Stimulated activated naive CD8-positive, alpha-beta T cell treated with anti-CD3 and anti-CD28 coated beads, Interleukin-15, Interleukin-2, amounts not matched to agents 100 U/mL and 50 U/mL, for 24 hours (primary cell): ENCODE results near the gene CREB3.

Source experiments
- ATAC-seq: fragments of 150-1000 bp; cut with Tn5 transposase; one replicate; pipeline ENCODE4 v1.10.0; 2021
- DNase-seq: peaks from one replicate; pipeline ENCODE4 v3.0.0; 2021

The CREB3 gene, protein sequence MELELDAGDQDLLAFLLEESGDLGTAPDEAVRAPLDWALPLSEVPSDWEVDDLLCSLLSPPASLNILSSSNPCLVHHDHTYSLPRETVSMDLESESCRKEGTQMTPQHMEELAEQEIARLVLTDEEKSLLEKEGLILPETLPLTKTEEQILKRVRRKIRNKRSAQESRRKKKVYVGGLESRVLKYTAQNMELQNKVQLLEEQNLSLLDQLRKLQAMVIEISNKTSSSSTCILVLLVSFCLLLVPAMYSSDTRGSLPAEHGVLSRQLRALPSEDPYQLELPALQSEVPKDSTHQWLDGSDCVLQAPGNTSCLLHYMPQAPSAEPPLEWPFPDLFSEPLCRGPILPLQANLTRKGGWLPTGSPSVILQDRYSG

GRCh38 chr9:35732185-35732799, at the start of gene CREB3, which contains the start of gene TLN1:
Gene CREB3 (plus strand): TSS chr9:35732666. CDS start chr9:35732773, 107 bp downstream.
Gene TLN1 (minus strand): TSS chr9:35732195. CDS start chr9:35725694, 6,501 bp downstream.
- DNase-seq (peak; percentile 97), ATAC-seq (peak; percentile 92)

- no peak for ATAC-seq
- no peak for DNase-seq
Observed at GRCh38 chr9:35683323-35683722, 49.1 kb upstream of the CREB3 start.

DNA sequence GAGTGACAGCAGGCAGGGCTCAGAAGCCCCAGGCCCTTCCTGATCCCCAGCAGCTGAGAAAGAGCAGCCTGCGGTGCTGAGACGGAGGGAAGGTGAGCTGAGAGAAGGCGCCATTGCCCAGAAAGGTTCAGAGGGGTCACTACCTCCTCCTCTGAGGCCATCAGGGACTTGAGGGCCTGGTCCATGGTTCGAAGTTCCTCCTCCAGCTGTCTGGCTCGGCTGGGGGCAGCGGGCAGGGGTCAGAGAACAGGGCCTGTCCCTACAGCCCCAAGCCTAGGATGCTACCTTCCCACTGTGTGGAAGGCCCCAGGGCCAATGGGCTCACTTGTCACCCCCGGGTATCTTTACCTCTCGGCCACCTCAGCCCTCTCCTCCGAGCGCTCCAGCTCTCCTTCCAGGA, 47.5 kb upstream of the CREB3 start:
- ATAC-seq (no peak), DNase-seq (no peak)

DNA sequence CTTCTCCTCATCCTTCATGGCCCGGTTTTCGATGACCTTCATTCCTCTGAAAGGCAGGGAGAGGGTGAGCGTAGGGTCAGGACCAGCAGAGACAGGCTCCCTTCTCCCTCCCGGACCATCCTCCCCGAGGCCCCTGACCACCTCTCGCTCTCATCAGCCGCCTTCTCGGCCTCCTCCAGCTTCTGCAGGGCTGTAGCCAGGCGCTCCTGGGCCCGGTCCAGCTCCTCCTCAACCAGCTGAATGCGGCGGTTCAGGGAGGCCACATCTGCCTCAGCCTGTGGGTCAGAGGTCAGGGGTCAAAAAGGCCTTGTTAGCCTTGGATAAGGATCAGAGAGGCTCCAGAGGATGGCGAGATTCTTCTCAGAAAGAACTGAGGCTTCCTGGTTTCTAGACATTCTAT, 47.0 kb upstream of the CREB3 start:
- DNase-seq (no peak), ATAC-seq (no peak)

DNA sequence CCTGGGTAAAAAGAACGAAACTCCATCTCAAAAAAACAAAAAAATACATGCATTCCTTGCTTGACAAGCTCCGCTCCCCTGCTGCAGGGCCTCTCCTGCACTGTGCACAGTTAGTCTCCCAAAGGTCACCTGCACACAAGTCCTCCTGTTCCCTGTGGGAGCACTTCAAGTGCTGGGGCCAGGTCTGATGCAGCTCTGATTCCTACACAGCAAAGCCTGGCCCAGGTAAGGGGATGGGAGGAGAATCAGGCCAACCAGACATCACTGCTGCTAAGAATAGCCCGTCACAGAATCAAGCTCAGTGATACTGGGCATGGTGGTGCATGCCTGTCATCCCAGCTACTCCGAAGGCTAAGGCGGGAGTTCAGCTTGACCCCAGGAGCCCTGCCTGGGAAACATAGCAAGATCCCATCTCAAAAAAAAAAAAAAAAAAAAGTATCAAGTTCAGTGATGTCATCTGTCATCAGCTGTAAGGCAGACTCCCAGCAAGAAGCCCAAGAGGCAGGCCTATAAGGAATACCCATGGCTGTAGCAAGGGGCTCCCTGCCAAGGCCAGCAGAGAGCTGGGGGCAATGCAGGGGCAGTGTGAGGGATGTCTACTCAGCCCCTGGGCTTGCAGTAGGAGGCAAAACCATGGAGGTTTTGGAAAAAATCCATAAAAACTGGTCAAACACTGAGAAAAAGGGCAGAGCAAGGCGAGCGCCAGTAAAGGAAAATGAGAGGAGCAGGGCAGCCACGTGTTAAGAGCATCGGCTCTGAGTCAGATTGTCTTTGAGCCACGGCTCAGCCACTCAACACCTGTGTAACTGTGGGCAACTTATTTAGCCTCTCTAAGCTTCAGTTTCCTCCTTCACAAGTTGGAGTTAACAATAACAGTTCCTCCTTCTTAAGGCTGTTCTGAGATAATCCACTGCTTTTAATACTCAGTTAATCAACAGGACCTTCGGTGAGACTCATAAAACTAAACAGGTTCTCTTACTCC, 46.0 kb upstream of the CREB3 start:
- DNase-seq (no peak), ATAC-seq (no peak)

DNA sequence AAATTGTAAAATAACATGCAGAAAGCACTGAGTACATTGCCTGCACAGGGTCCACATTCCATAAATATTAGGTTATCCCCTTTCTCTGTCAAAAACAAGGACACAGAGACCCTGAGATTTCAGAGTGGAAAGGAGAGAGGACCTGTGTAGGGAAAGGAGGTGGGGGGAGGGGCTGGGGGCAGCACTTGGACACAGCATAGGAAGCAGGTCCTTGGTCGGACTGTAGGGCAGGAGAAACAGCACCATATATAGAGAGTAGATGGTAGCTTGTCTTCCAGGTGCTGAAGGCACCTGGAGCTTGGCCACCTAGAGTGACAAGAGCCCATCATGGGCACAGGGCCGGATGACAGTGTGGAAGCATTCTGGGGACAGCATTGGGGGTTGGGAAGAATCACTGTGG, 45.2 kb upstream of the CREB3 start:
- ATAC-seq (no peak), DNase-seq (no peak)

DNA sequence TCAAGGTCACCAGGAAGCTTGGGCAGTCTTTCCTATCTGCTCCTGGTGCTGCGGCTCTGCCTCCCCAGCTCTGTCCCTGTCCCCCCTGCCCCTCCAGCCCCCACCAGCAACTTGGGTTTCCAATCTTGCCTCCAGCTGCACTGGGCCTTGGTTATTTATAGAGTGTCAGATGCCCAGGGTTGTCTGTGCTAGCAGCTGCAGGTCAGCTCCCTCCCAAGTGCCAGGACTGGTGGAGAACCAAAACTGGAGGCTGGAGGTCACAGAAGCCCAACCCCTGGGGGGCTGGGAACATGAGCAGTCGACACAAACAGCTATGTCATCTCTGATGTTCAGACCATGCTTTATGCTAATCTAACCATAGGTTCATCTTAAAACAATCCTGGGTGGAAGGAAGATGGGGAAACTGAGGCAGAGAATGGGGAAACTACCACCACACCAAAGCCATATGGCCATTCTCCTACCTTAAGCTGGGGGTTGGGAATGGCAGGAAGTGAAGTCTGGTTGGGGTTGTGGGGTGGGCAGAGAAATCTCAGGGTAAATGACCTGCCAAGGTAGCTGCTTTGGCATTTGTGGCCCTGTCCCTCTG, 44.4 kb upstream of the CREB3 start:
- ATAC-seq: no peak

GRCh38 chr9:35688558-35689541, 43.6 kb upstream of the CREB3 start:
- DNase-seq (no peak), ATAC-seq (peak; percentile 82)

More for the DNA sequence above, 44.4 kb upstream of the CREB3 start:
- no peak for DNase-seq

- ATAC-seq (no peak), DNase-seq (no peak)
Observed at GRCh38 chr9:35689542-35690293, 42.7 kb upstream of the CREB3 start, which contains the start of gene TPM2. Gene TPM2 (minus strand): TSS chr9:35689925. CDS start chr9:35689817, 108 bp downstream.

GRCh38 chr9:35690294-35690613, 42.2 kb upstream of the CREB3 start:
- ATAC-seq (no peak), DNase-seq (no peak)

GRCh38 chr9:35690614-35691333, 41.7 kb upstream of the CREB3 start:
- DNase-seq (peak; percentile 62), ATAC-seq (no peak)

DNA sequence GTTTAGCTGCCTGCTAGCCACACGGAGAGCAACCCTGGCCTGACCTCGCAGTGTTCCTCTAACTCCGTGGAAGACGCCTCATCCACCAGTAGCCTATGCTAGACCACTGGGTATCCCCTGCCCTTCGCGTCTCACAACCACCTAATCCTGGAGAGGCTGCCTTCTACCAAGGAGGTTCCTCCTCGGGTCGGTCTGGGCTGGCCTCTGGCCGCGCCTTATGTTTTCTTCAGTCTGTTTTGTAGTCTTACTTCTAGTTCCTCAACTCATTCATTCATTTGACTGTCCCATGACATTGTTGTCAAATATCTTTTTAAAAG, 41.2 kb upstream of the CREB3 start:
- no peak for ATAC-seq
- no peak for DNase-seq

GRCh38 chr9:35691757-35692301, 40.6 kb upstream of the CREB3 start:
- ATAC-seq: no peak

GRCh38 chr9:35695943-35696401, 36.5 kb upstream of the CREB3 start:
- no peak for ATAC-seq
- no peak for DNase-seq

More at GRCh38 chr9:35691757-35692301, 40.6 kb upstream of the CREB3 start:
- DNase-seq: no peak

- DNase-seq: peak; percentile 70
- peak; percentile 86 for ATAC-seq
Observed at GRCh38 chr9:35696520-35697215, 35.8 kb upstream of the CREB3 start.

- no peak for ATAC-seq
- no peak for DNase-seq
Observed at GRCh38 chr9:35697486-35697885, 35.0 kb upstream of the CREB3 start.

DNA sequence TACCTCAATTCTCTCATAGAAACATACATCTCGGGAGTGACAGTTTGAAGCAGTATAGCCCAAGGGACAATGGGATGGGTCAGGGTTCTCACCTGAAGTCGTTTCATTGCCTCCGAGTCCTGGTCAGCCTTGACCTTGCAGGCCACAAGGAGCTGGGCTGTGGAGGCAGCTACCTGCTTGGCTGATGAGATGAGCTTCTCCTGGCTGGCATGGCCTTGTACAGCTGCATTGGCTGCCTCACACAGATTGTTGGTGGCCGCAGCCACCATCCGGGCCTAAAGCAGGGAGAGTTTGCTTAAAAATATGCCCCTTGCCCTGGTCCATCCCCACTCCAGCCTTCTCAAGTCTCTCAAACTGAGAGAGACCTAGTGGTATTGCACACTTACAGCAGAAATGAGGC, 34.2 kb upstream of the CREB3 start:
- DNase-seq (no peak), ATAC-seq (no peak)

DNA sequence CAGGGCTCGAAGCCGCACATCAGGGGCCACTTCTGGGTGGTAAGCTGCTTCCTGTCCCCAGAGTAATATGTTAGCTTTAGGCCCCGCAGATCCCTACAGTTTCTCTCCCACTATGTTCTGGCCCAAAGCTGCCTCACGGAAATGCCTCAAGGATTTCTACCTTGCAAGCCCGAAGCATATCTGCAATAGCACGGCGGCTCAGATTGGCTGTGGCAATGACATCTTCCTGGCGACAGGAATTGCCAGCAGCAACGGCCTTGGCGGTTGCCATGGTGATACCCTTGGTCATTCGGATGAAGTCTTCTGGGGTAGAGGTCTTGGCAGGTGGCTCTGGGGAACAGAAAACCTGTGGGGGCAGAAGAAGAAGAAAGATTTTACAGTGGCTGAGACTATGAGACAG, 32.4 kb upstream of the CREB3 start:
- ATAC-seq (no peak), DNase-seq (no peak)

DNA sequence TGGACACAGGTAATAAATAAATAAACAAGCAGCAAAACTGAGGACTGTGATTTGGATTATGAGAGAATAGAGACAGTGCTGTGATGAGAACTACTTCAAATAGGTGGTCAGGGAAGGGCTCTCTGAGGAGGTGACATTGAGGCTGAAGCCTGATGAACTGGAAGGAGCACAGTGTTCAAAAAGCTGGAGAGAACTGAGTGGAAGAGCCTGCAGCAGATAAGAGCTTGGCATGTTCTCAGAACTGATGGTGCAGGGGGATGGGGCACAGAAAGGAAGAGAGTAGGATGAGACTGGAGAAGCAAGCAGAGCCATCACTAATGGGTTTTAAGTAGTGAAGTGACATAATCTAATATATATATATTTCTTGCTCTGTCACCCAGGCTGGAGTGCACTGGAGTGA, 31.5 kb upstream of the CREB3 start:
- DNase-seq: no peak
- ATAC-seq: no peak
